HG03039 (cell line): Measurements from ENCODE around the gene ABTB2.

Experiments used
- ATAC-seq: cut with Tn5 transposase; IDR thresholded peaks from one replicate; pipeline ENCODE4 v1.9.1; 2021; ENCODE audit warnings: mild to moderate bottlenecking, moderate library complexity; ENCODE audit not compliant: unreplicated experiment

ABTB2 gene

GRCh38 chr11:34178209-34178821 is 179.5 kb downstream of the ABTB2 start:
- ATAC-seq: no peak

- no peak for ATAC-seq
Observed at GRCh38 chr11:34176751-34177209, 181.0 kb downstream of the ABTB2 start.

GRCh38 chr11:34175284-34176019 is 182.4 kb downstream of the ABTB2 start:
- ATAC-seq: no peak

GRCh38 chr11:34174412-34175041 is 183.3 kb downstream of the ABTB2 start:
- ATAC-seq: peak; percentile 71

GRCh38 chr11:34173050-34173449 is 184.8 kb downstream of the ABTB2 start:
- no peak for ATAC-seq

GRCh38 chr11:34169686-34170085 is 188.1 kb downstream of the ABTB2 start:
- ATAC-seq: no peak

- ATAC-seq: no peak
Observed at GRCh38 chr11:34168642-34169420, 189.0 kb downstream of the ABTB2 start.

- ATAC-seq: no peak
Observed at GRCh38 chr11:34167961-34168360, 189.8 kb downstream of the ABTB2 start.

- ATAC-seq: no peak
Observed at GRCh38 chr11:34166806-34167740, 190.7 kb downstream of the ABTB2 start.

GRCh38 chr11:34165786-34166555 is 191.8 kb downstream of the ABTB2 start:
- ATAC-seq: no peak

GRCh38 chr11:34165121-34165520 is 192.7 kb downstream of the ABTB2 start:
- ATAC-seq: no peak

GRCh38 chr11:34162856-34163255 is 195.0 kb downstream of the ABTB2 start:
- no peak for ATAC-seq

GRCh38 chr11:34162493-34162820 is 195.4 kb downstream of the ABTB2 start:
- ATAC-seq: no peak

GRCh38 chr11:34161812-34162492 is 195.9 kb downstream of the ABTB2 start:
- ATAC-seq: no peak

GRCh38 chr11:34161361-34161760 is 196.4 kb downstream of the ABTB2 start:
- no peak for ATAC-seq

GRCh38 chr11:34160791-34161190 is 197.0 kb downstream of the ABTB2 start:
- ATAC-seq: no peak

- no peak for ATAC-seq
Observed at GRCh38 chr11:34160049-34160721, 197.6 kb downstream of the ABTB2 start.

GRCh38 chr11:34158661-34159060 is 199.1 kb downstream of the ABTB2 start:
- no peak for ATAC-seq
